Measurements from ENCODE around the gene MAN1C1.

DNA sequence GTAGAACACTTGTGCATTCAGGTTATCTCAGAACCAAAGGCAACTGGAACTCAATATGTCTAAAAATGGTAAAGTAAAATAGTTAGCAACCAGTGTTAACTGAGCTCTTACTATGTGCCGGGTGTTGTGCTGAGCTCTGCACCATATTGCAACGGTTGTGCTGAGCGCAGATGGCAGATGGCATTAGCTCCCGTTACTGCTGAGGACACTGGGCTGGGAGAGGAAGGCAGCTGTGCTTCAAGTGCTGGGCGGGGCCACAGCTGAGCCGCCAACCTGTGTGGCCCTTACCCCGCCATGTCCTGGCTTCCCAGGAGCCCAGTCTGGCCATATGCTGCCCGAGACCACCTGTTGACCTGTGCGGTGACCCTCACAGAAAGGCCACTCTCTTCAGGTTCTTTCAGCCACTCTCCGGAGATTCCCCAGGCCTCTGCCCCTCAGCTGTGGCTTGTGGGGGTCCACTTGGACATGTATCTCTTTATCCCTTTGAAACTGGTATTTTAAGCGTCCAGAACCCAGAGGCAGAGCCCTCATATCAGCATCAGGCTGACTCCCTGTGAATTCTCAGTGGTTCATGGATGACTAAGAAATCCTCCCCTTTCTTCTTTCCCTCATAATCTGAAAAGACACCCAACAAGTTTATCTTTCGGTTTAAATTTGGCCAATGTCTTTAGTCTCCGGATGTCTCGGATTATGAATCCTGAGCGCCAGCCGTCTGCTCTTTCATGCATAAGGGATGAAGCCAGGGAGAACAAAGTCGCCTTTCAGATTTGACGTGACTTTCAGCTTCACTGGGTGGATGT is 46.8 kb upstream of the MAN1C1 start:
- no peak for TF ChIP-seq POLR2A (IDR thresholded peaks at IDR 0.05; ENCODE audit: extremely low read depth, insufficient read length)
- TF ChIP-seq CTCF (IDR thresholded peaks at IDR 0.05; ENCODE audit: low read depth, low read length), result no peak

All from NB4 (cell line).